ENCODE results near the gene MGP.

MGP gene

DNA sequence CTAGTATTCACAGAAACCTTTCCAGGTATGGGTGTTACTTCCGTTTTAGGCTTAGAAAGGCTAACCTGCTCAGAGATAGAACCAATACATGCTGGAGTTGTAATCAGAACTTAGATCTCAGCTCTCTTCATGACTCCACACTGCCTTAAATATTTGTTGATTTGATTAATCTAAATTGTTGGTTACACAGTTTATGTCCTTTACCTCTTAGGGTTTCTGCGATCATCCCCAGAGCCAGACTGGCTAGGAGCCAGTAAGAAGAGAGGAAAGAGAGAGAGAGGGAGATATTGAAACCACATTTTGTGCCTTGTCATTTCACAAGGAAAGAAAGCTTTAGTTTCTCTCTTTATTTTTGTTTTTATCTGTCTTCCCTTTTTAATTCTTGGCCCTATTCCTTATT, 16.8 kb upstream of the MGP start:
- no peak for DNase-seq (ENCODE audit: low spot score)

- DNase-seq (ENCODE audit: low spot score) = peak; percentile 42
Measured at GRCh38 chr12:14901228-14901562, 15.5 kb upstream of the MGP start.

DNA sequence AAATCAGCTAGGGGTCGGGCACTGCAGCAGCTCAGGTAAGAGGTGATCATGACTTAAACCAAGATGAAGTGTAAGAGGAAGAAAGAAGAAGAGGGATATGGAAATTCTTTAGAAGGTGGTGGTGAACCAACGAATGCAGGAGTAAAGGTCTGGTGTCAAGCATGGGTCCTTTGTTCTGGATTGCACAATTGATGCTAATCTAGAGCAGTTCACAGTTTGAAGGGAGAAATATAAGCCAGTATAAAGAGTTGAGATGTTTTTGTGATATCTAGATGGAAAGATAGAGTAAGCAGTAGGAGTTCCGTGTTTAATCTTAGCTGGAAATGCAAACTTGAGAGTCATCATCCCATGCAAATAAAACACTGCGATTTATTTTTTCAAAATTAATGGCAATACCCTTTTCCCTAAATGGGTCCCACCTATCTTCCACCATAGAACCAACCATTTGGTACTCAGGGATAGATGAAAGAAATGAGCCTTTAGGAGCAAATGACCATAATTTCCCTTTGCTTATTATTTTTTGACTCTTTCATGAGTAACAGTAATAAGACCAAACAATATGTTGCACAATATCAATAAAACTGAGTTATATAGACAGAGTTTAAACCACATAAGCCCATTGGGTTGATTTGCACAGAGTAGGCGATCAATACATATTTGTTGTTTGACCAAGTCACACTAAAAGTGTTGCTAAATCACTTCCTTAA, 15.0 kb upstream of the MGP start:
- DNase-seq (ENCODE audit: low spot score) = no peak

DNA sequence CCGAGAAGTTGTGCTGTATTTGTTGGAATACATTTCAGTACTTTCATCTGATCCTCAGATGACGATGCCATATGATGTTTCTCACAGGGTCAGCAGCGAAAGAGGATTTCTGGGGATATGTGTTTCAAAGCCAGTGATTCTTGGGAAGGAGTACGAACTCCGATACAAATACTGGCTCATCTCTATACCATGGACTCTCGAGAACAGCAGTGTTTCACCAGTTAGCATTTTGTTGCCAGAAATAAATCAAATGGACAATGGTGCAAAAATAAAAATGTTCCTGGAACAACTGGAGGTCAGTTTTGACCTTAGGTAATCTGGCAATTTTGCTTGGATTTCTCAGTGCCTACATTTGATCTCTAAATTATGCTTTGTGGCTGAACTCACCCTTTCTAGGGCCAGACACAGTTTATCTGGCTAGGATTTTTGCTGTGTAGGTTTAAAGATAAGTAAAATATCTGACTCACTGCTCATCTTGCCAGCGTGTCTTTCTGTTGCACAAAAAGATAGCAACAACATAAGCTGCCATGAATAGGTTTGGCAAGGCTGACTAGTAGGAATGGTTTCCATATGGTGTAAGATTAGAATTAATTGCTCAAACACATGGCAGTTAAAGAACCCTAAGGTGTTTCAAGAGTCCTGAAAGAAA, 11.0 kb upstream of the MGP start:
- no peak for DNase-seq (ENCODE audit: low spot score)

- no peak for DNase-seq (ENCODE audit: low spot score)
Measured at GRCh38 chr12:14893506-14894250, 8.0 kb upstream of the MGP start.

DNA sequence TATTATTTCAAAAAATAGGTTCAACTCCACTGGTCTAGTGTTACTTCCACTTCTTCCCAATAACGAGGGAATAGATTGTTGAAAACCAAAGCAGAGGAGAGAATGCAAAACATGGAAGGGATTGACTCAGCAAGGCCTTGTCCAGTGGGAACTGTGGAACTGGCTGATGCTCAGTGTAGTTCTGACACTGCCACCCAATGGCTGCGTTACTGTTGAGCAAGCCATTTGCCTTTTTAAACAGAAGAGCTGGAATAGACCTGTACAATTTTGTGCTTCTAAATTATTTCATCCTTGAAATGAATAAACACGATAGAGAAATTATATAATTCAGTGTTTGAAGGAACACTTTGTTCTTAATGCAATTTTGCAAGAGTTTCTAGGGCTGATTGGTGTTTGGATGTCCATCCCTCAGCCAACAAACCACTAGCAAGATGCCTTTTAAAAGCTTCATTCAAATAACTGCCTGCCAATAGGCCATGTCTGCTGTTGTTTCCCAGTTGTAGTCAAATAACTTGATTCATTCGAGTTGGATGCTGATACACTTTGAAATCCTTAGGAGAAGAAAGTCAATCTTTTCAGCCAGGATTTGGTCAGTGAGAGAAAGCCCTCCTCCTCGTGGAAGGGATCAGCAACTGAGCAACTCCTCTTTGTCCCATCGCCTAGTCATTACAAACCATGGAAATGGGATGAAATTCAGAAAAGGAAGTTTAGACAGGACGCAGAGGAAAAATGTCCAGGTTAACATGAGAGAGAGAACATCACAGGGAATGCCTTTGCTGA, 7.3 kb upstream of the MGP start:
- no peak for DNase-seq (ENCODE audit: low spot score)

- DNase-seq (ENCODE audit: low spot score) = no peak
Measured at GRCh38 chr12:14890701-14891100, 5.0 kb upstream of the MGP start.

DNA sequence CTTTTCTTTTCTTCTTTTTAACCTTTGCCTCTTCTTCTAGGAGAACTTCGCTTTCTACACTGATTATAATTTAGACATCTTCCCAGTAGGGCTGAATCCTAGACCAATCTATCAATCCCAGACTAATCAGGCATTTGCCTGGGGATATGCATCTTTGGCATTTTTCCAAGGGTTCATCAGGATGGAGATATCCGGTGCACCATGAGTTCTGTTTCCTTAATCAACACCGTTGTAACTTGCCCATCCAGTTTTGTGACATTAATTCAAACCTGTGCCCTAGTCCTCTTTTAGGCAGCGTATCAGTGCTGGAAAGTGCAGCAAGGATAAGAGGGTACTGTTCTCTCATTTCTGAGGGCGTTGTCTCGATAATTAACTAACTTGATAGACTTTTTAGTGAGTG, 617 bp upstream of the MGP start:
- DNase-seq (ENCODE audit: low spot score) = no peak

- DNase-seq (ENCODE audit: low spot score) = peak; percentile 96
Measured at GRCh38 chr12:14884458-14884878, 1.2 kb downstream of the MGP start.

GRCh38 chr12:14883686-14884085, 2.0 kb downstream of the MGP start:
- DNase-seq (ENCODE audit: low spot score) = no peak

- peak; percentile 68 for DNase-seq (ENCODE audit: low spot score)
Measured at GRCh38 chr12:14880890-14881453, 4.7 kb downstream of the MGP start.

GRCh38 chr12:14879222-14879933, 6.3 kb downstream of the MGP start:
- DNase-seq (ENCODE audit: low spot score) = no peak

DNA sequence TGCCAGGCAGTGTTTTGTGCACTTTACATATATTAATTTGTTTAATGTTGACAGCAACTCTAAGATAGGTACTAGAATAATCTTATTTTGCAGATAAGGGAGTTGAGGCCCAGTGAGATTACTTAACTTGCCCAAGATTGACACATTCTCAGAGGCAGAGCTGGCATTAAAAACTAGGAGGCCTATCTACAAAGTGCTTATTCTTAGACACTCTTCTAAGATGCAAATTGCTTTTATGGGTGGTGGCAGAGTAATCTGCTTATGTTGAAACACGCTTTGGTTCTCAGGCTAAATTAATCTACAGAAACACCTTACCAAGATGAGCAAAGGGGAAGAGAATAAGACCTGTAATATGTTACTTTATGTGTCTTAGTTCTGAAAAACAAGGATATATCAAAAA, 7.2 kb downstream of the MGP start:
- no peak for DNase-seq (ENCODE audit: low spot score)

DNA sequence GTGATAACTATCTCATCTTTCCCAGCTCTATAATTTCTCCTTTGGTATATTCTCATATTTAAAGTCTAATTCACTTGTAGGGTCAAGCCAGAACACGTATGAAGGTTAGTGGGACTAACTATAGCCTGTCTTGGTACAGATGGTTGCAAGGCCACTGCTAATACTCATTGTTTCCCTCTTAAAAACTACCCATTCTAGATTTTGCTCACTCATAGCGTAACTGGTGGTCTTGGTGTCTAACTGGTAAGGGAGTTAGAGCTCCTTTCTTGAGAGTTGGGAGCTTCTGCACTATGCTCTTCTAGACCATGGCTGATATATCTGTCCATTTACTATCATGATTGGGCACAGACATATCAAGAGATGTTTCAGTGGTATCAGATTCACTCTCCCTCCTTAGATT, 8.8 kb downstream of the MGP start:
- no peak for DNase-seq (ENCODE audit: low spot score)

DNA sequence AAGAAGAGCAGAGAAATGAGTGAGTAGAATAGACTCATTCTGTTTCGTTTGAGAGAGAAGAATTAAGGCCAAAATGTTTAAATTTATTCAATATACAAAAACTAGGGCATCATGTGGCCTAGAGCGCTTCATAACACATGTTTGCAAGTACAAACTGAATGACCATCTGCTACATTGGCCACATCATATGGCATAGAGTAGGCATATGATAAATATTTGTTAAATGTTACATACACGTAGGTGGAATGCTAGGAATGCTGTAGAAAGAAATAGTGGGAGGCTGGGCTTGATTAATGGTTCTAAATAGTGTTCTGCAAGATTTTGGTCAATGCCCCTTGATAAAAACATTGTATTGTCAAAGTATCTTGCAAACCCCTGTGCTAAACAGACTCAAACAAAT, 10.8 kb downstream of the MGP start:
- no peak for DNase-seq (ENCODE audit: low spot score)

DNA sequence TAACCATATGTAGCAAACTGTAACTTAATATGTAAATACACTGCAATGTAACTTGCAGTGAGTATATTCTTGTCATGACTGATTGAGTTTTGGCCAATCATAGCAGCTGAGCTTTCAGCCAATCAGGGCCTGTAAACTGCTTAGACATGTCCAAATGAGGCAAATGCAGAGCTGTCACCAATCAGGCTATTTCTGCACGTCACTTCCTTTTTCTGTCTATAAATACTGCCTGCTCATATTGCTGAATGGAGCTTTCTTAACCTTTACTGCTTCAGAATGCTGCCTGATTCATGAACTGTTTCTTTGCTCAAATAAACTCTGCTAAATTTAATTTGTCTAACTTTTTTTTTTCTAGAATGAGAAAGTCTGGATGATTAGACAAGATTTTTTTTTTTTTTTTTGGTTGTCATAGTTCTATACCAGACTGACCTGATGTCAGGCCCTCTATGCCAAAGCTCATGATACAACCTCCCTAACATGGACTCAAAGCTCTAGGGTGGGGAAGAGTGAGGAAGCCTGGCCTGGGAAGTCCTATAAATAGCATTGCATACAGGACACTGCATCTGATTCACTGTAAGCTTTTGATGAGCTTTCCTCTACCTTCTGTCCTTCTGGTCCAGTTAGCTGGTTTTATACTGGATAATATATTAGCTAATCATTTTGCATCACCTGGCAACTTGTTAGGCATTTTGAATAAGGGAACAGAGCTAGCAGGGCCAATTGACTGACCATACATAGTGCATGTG, 12.0 kb downstream of the MGP start:
- peak; percentile 57 for DNase-seq (ENCODE audit: low spot score)

GRCh38 chr12:14871886-14872285, 13.8 kb downstream of the MGP start:
- DNase-seq (ENCODE audit: low spot score) = no peak

- no peak for DNase-seq (ENCODE audit: low spot score)
Measured at GRCh38 chr12:14871247-14871646, 14.4 kb downstream of the MGP start.

GRCh38 chr12:14868916-14869506, 16.6 kb downstream of the MGP start:
- DNase-seq (ENCODE audit: low spot score) = no peak

DNA sequence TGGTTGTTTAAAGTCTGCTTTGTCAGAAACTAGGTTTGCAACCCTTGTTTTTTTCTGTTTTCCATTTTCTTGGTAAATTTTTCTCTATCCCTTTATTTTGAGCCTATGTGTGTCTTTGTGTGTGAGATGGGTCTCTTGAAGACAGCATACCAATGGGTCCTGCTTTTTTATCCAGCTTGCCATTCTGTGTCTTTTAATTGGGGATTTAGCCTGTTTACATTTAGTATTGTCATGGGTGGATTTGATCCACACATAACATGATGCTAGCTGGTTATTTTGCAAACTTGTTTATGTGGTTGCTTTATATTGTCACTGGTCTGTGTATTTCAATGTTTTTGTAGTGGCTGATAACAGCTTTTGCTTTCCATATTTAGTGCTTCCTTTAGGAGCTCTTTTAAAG, 25.2 kb downstream of the MGP start:
- no peak for DNase-seq (ENCODE audit: low spot score)

DNA sequence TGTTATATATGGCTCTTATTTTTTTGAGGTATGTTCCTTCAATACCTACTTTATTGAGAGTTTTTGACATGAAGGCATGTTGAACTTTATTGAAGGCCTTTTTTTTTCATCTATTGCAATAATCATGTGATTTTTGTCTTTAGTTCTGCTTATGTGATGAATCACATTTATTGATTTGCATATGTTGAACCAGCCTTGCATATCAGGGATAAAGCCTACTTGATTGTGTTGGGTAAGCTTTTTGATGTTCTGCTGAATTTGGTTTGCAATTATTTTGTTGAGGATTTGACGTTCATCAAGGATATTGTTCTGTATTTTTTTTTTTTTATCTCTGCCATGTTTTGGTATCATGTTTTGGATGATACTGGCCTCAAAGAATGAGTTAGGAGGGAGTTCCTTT, 27.1 kb downstream of the MGP start:
- DNase-seq (ENCODE audit: low spot score) = no peak

Measured in NAMALWA (cell line).